Mesothelial cell of epicardium (in vitro differentiated cells): ENCODE data around the gene TARBP1. TPM values are rescaled to one million over a fixed set of nuclear protein-coding genes. Genes with fewer than 3 reads are reported as not detected.
"Not testable (repeated sequence)": the region's sequence is repeated elsewhere in the genome, so short reads cannot be mapped to it uniquely, and the experiment has no call there.

Experiments used
- DNase-seq, 2 experiments: peaks; one replicate each; pipeline ENCODE4 v3.0.0; 2021; ENCODE audit warnings: low spot score in 2 of 2; ENCODE audit not compliant: unreplicated experiment in 2 of 2
- H3K27ac Mint-ChIP-seq: 2 replicates; pipeline ENCODE4 v1.8.0; 2021; ENCODE audit warnings: mixed read lengths
- H3K27me3 Mint-ChIP-seq: 2 replicates; pipeline ENCODE4 v1.8.0; 2021; ENCODE audit warnings: low read depth, mixed read lengths
- H3K36me3 Mint-ChIP-seq: 2 replicates; pipeline ENCODE4 v1.8.0; 2021; ENCODE audit warnings: mixed read lengths
- H3K4me1 Mint-ChIP-seq: 2 replicates; pipeline ENCODE4 v1.8.0; 2021; ENCODE audit warnings: mixed read lengths
- H3K4me3 Mint-ChIP-seq: 2 replicates; pipeline ENCODE4 v1.8.0; 2021; ENCODE audit warnings: mild to moderate bottlenecking, moderate library complexity, mixed read lengths
- H3K9me3 Mint-ChIP-seq: 2 replicates; pipeline ENCODE4 v1.8.0; 2021; ENCODE audit warnings: mixed read lengths
- CTCF ChIP-seq: fragments of 200-600 bp; sonication (generic); IDR thresholded peaks from one replicate; pipeline ENCODE4 v1.5.0; 2021; ENCODE audit warnings: antibody characterized with exemption; ENCODE audit not compliant: unreplicated experiment
- total RNA-seq: library from RNA; stranded (reverse); gene quantifications from 3 replicates; pipeline ENCODE4 v1.2.1, GENCODE V29; 2021

TARBP1 gene
- total RNA-seq, 1 donor from 2014 or later, result 66.1 TPM

DNA sequence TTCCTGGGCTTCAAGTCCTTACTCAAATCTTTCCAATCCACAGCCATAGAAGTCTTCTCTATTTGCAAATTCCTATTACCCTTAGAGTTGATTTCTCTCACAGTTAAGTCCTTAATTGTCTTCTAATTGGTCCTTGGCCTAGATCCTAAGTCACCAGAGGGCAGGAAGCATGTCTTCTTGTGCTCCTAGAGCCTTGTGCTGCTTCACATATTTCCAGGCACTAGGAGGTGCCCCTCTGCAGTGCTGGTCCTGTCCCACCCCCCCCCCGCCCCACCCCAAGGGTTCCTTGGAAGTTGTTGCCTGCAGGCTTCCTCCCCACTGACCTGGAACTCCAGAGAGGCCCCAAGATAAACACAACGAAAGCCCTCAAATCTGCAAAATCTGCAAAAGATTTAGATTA lies 28.1 kb upstream of the TARBP1 start:
- TF ChIP-seq CTCF, result no peak
- Mint-ChIP-seq H3K4me3 (no peak overlapping the region), H3K27me3 (no peaks in the 10 kb centered on the region), H3K36me3 (no peaks in the 10 kb centered on the region), H3K27ac (no peak overlapping the region), H3K9me3 (no peaks in the 10 kb centered on the region), H3K4me1 (peaks cover 14% of the 10 kb centered on the region)
- DNase-seq, result no peak

- H3K27me3 Mint-ChIP-seq, result no peaks in the 10 kb centered on the region
- H3K36me3 Mint-ChIP-seq, result no peaks in the 10 kb centered on the region
- no peak for TF ChIP-seq CTCF
- no peak for DNase-seq
- no peaks in the 10 kb centered on the region for H3K9me3 Mint-ChIP-seq
- no peak overlapping the region for H3K27ac Mint-ChIP-seq
- no peak overlapping the region for H3K4me3 Mint-ChIP-seq
- H3K4me1 Mint-ChIP-seq, result peaks cover 20% of the 10 kb centered on the region
Observed at GRCh38 chr1:234505769-234506102, 26.8 kb upstream of the TARBP1 start.

DNA sequence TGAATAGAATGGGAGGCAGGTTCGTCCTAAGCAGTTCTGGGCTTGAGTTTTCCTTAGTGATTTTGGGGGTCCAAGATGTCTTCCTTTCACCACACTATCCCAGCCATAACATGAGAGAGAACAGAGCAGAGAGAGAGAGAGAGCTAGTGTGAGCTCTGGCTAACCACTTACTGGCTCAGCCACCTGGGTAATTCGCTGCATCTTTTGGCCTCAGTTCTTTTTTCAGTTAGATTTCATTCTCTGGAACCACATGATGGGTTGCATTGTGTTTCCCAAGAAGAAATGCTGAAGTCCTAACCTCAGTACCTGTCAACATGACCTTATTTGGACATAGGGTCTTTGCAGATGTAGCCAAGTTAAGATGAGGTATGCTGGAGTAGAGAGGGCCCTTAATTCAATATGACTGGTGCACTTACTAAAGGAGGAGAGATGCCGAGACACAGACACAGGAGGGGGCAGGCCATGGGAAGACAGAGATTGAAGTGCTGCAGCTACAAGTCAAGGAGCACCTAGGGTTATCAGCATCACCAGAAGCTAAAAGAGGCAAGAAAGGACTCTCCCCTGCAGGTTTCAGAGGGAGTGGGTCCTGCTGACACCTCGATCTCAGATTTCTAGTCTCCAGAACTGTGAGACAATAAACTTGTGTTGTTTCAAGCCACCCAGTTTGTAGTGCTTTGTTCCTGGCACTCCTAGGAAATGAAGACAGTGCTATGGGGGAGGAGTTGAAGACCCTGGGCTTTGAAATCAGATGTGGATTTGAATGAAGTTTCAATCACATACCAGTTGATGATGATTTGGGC lies 26.2 kb upstream of the TARBP1 start:
- Mint-ChIP-seq H3K36me3 (no peaks in the 10 kb centered on the region), H3K27me3 (no peaks in the 10 kb centered on the region), H3K4me3 (no peak overlapping the region), H3K4me1 (peaks cover 26% of the 10 kb centered on the region), H3K27ac (no peak overlapping the region), H3K9me3 (no peaks in the 10 kb centered on the region)
- DNase-seq, result no peak
- TF ChIP-seq CTCF, result no peak

- H3K27ac Mint-ChIP-seq, H3K36me3 Mint-ChIP-seq, H3K27me3 Mint-ChIP-seq, H3K4me3 Mint-ChIP-seq, H3K9me3 Mint-ChIP-seq, DNase-seq: not testable (repeated sequence)
- H3K4me1 Mint-ChIP-seq, result peaks cover 27% of the 10 kb centered on the region
Observed at GRCh38 chr1:234504251-234504650, 25.3 kb upstream of the TARBP1 start.

GRCh38 chr1:234503193-234504050 lies 24.4 kb upstream of the TARBP1 start:
- DNase-seq, result no peak
- Mint-ChIP-seq H3K4me1 (peaks cover 29% of the 10 kb centered on the region), H3K4me3 (no peak overlapping the region), H3K27me3 (no peaks in the 10 kb centered on the region), H3K9me3 (no peaks in the 10 kb centered on the region), H3K36me3 (no peaks in the 10 kb centered on the region), H3K27ac (no peak overlapping the region)
- TF ChIP-seq CTCF, result no peak

DNA sequence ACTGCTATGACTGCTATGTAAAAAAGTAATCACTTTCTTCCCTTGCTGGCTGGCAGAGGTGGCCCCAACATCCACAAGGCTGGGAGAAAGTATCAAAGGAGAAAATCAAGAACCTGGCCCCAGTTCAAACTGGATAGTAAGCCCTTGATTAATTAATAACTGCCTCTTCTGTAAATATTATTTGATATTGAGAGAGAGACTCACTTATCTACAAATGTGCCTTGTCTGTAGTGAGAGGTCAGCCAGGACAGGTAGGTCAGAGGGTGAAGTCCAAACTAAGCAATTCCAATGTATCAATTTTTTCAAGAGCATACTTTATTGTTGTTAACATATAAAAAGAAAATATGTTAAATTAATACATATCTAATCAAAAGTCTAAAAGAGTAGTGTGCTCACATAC lies 23.8 kb upstream of the TARBP1 start:
- Mint-ChIP-seq H3K4me1 (peaks cover 29% of the 10 kb centered on the region), H3K4me3 (no peak overlapping the region), H3K27me3 (no peaks in the 10 kb centered on the region), H3K9me3 (no peaks in the 10 kb centered on the region), H3K27ac (no peak overlapping the region), H3K36me3 (no peaks in the 10 kb centered on the region)
- TF ChIP-seq CTCF, result no peak
- no peak for DNase-seq
